ENCODE data around the gene PLA2G4B.

DNA sequence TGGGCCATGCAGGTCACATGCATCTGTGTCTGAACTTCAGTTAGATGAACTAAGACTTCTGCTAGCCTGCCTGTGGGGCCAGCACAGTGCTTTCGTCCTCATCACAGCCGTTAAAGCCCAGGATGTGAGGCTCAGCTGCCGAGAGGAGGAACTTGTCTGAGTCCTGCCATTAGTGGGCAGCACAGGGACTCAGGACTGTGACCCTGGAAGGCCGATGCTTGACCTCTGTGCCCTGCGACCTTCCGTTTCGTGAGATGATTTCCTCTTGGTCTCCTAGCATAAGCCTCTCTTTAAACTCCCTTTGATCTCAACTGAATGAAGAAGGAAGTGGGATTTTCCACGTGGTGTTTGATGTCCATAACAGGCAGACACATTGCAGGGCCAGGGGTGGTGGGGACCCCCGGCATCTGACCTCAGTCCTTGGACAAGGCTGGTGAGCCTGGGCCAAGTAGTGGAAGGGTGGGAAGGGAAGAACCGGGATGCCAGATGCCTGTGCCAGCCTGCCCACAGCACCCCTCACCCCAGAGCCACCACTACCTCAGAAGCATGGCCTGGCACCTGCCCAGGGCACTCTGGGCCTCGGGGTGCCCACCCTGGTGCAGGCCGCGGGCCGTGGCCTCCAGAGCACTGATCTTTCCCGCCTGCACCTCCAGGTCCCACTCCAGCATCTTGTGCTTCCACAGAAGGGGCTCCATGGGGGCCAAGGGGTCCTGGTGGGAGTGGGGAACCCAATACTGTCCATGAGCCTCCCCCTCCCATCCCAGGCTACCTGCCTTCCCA is 21.6 kb downstream of the PLA2G4B start:
- TF ChIP-seq, protein P1, sequence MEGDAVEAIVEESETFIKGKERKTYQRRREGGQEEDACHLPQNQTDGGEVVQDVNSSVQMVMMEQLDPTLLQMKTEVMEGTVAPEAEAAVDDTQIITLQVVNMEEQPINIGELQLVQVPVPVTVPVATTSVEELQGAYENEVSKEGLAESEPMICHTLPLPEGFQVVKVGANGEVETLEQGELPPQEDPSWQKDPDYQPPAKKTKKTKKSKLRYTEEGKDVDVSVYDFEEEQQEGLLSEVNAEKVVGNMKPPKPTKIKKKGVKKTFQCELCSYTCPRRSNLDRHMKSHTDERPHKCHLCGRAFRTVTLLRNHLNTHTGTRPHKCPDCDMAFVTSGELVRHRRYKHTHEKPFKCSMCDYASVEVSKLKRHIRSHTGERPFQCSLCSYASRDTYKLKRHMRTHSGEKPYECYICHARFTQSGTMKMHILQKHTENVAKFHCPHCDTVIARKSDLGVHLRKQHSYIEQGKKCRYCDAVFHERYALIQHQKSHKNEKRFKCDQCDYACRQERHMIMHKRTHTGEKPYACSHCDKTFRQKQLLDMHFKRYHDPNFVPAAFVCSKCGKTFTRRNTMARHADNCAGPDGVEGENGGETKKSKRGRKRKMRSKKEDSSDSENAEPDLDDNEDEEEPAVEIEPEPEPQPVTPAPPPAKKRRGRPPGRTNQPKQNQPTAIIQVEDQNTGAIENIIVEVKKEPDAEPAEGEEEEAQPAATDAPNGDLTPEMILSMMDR (IDR thresholded peaks at IDR 0.05), result no peak
- no peak for TF ChIP-seq POLR2AphosphoS5 (IDR thresholded peaks at IDR 0.05; ENCODE audit: low read depth, low read length)
